Neutrophil (primary cell): ENCODE data around the gene ABCA2.

Experiments used
- H3K27ac ChIP-seq: fragments of 200-600 bp; sonication (generic); 2 replicates; pipeline ENCODE4 v1.5.1; 2016; ENCODE audit warnings: mild to moderate bottlenecking, moderate library complexity
- H3K27me3 ChIP-seq: fragments of 200-600 bp; sonication (generic); 2 replicates; pipeline ENCODE4 v1.6.0; 2016; ENCODE audit warnings: mild to moderate bottlenecking
- H3K36me3 ChIP-seq: fragments of 200-600 bp; sonication (generic); 2 replicates; pipeline ENCODE4 v1.5.1; 2017
- H3K4me1 ChIP-seq, 2 experiments: fragments of 200-600 bp in 1 of 2; sonication (generic) in 1 of 2; 1 replicate in 1 of 2; 2 replicates in 1 of 2; pipeline versions ENCODE4 v1.5.1 to v1.6.1; 2013 to 2016; ENCODE audit warnings: low read depth in 1 of 2, low read length in 1 of 2, mild to moderate bottlenecking in 1 of 2, moderate library complexity in 1 of 2; ENCODE audit not compliant: control insufficient read depth in 1 of 2, insufficient read depth in 1 of 2
- H3K4me3 ChIP-seq, 2 experiments: fragments of 200-600 bp in 1 of 2; sonication (generic) in 1 of 2; 1 replicate in 1 of 2; 2 replicates in 1 of 2; pipeline ENCODE4 v1.5.1; 2013 to 2016; ENCODE audit warnings: low read depth in 1 of 2, low read length in 1 of 2, mild to moderate bottlenecking in 1 of 2, moderate library complexity in 1 of 2
- H3K9me3 ChIP-seq: fragments of 200-600 bp; sonication (generic); 2 replicates; pipeline ENCODE4 v1.5.1; 2016
- TF ChIP-seq, protein P1 (sequence below): fragments of 200-600 bp; sonication (generic); IDR thresholded peaks from 2 replicates; pipeline ENCODE4 v1.5.1; 2016; ENCODE audit warnings: antibody characterized with exemption

ABCA2 gene

DNA sequence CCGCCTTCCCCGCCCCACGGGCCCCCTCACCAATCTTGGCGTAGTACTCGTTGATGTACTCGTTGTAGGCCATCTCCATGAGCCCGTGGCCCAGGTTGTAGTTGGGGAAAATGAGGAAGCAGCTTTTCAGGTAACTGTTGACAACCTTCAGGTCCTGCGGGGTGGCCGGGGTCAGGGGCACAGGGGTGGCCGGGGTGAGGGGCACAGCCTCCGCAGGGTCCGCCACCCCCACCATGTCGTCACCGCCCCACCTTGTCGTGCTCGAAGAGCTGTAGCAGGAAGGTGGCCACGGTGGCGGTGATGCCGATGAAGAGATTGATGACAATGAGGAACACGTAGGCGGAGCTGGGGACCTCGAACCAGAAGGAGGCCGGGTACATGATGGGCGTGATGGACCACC is 16.9 kb downstream of the ABCA2 start:
- peaks cover 96% of the 10 kb centered on the region for H3K36me3 ChIP-seq
- TF ChIP-seq, protein P1, sequence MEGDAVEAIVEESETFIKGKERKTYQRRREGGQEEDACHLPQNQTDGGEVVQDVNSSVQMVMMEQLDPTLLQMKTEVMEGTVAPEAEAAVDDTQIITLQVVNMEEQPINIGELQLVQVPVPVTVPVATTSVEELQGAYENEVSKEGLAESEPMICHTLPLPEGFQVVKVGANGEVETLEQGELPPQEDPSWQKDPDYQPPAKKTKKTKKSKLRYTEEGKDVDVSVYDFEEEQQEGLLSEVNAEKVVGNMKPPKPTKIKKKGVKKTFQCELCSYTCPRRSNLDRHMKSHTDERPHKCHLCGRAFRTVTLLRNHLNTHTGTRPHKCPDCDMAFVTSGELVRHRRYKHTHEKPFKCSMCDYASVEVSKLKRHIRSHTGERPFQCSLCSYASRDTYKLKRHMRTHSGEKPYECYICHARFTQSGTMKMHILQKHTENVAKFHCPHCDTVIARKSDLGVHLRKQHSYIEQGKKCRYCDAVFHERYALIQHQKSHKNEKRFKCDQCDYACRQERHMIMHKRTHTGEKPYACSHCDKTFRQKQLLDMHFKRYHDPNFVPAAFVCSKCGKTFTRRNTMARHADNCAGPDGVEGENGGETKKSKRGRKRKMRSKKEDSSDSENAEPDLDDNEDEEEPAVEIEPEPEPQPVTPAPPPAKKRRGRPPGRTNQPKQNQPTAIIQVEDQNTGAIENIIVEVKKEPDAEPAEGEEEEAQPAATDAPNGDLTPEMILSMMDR, result no peak
- no peak overlapping the region for H3K27ac ChIP-seq
- H3K27me3 ChIP-seq, result no peaks in the 10 kb centered on the region
- no peak overlapping the region for H3K4me3 ChIP-seq
- H3K9me3 ChIP-seq, result no peaks in the 10 kb centered on the region
- no peaks in the 10 kb centered on the region for H3K4me1 ChIP-seq

DNA sequence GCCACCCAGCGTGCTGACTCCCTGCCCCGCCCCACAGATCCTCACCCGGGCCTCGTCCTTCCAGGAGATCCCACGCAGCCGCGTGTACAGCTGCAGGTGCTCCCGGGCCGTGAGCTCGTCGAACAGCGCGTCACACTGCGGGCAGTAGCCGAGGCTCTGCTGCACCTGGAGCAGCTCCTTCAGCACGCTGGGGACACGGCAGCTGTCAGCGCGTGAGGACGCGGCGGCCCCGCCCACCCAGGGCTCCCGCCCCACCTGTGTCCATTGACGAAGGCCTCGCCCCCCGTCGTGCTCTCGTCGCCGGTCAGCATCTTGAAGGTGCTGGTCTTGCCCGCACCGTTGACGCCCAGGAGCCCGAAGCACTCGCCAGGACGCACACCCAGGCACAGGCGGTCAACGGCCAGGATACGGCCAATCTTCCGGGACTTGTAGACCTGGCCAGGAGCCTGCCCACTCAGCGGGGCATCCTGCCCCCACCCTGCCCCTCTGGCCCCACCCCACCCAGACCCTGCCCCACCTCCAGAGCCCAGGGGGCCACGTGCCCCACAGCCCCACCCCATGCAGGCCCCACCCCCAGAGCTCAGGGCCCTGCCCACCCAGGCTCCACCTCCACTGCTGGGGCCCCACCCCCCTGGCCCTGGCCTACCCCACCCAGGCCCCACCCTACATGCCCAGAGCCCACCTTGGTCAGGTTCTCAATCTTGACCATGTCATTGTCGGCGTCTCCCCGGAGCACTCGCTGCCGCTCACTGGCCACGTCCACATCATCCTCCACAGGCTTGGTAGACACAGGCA is 17.9 kb downstream of the ABCA2 start:
- Histone ChIP-seq H3K27me3 (no peaks in the 10 kb centered on the region), H3K4me3 (no peak overlapping the region), H3K36me3 (peaks cover 86% of the 10 kb centered on the region), H3K27ac (no peak overlapping the region), H3K9me3 (no peaks in the 10 kb centered on the region), H3K4me1 (no peaks in the 10 kb centered on the region)
- TF ChIP-seq, protein P1, result no peak

DNA sequence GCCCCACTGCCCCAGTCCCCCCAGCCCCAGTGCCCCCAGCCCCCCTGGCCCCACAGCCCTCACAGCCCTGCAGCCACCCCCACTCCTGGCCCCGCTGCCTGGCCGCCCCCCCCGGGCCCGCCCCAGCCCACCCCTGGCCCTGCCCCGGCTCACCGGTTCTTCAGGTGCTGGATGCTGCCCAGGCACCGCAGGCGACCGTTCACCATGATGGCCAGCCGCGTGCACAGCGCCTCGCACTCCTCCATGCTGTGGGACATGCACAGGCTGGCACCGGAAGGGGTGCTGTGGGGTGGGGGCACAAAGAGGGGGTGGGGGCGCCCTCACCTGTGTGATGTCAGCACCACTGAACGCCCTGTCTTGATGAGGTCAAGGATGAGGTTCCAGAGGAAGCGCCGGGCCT is 18.8 kb downstream of the ABCA2 start:
- H3K4me1 ChIP-seq, result no peaks in the 10 kb centered on the region
- H3K27ac ChIP-seq, result no peak overlapping the region
- TF ChIP-seq, protein P1, result no peak

DNA sequence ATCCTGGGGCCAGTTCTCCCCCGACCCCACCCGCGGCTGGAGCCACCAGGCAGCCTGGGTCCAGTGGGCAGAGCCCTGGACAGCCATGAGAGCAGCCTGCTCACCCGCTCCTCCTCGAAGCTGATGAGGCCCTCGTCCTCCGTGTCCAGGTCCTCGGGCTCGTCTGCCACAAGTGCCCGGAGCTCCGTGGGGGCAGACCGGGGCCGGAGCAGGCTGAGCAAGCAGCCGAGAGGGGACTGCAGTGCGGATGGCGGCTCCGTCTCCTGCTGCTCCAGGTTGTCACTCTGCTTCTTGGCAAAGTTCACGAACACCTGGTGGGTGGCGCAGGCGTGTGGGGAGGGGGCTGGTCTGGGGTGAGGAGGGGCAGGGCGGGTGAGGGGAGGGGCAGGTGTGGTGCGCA is 19.7 kb downstream of the ABCA2 start:
- H3K27me3 ChIP-seq, result no peaks in the 10 kb centered on the region
- TF ChIP-seq, protein P1, result no peak
- H3K9me3 ChIP-seq, result no peaks in the 10 kb centered on the region
- H3K36me3 ChIP-seq, result peaks cover 68% of the 10 kb centered on the region
- H3K4me1 ChIP-seq, result no peaks in the 10 kb centered on the region
- H3K27ac ChIP-seq, result no peak overlapping the region
- no peak overlapping the region for H3K4me3 ChIP-seq

More for the DNA sequence above, 18.8 kb downstream of the ABCA2 start:
- H3K27me3 ChIP-seq, result no peaks in the 10 kb centered on the region
- H3K4me3 ChIP-seq, result no peak overlapping the region
- H3K9me3 ChIP-seq, result no peaks in the 10 kb centered on the region
- peaks cover 77% of the 10 kb centered on the region for H3K36me3 ChIP-seq

DNA sequence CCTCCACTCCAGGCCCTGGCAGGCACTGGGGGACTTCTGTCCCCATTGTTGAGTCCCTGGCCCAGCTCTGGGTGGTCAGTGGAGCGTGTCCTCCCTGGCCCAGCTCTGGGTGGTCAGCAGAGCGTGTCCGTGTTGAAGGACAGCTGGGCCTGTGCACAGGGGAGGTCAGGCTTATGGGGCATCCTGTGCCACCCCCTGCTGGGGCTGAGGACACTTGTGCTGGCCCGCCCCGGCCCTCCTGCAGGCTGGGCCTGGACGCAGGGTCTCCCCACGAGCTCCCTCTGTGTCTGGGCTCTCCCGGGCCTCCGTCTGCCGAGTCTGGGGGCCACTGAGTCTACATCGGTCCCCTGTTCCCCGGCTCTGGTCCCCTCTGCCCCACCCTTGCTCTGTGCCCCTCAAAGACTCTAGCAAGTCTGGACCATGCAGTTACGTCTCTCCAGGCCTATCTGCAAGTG is 20.2 kb downstream of the ABCA2 start:
- no peak overlapping the region for H3K4me3 ChIP-seq
- peaks cover 63% of the 10 kb centered on the region for H3K36me3 ChIP-seq
- no peaks in the 10 kb centered on the region for H3K27me3 ChIP-seq
- TF ChIP-seq, protein P1, result no peak
- H3K4me1 ChIP-seq, result no peaks in the 10 kb centered on the region
- H3K9me3 ChIP-seq, result no peaks in the 10 kb centered on the region
- H3K27ac ChIP-seq, result no peak overlapping the region
